Mucosa of descending colon (tissue), 3 donors: ENCODE data around the gene PID1. TPM values are rescaled to one million over a fixed set of nuclear protein-coding genes. Genes with fewer than 3 reads are reported as not detected.

ENCODE experiments used
- ATAC-seq: fragments of 200-7000 bp; cut with Tn5 transposase; one replicate; pipeline ENCODE4 v1.9.1; 2020; ENCODE audit warnings: mild to moderate bottlenecking, moderate library complexity
- DNase-seq, 3 donors: peaks; one replicate each; pipeline ENCODE4 v3.0.0-alpha.2; 2020
- H3K36me3 ChIP-seq: fragments of 200-600 bp; one replicate; pipeline ENCODE4 v1.8.0; 2021; ENCODE audit warnings: low read depth, mild to moderate bottlenecking
- H3K4me1 ChIP-seq: fragments of 200-600 bp; one replicate; pipeline ENCODE4 v1.8.0; 2021; ENCODE audit warnings: low read depth, mild to moderate bottlenecking
- H3K4me3 ChIP-seq: fragments of 200-600 bp; one replicate; pipeline ENCODE4 v1.8.0; 2021; ENCODE audit warnings: mild to moderate bottlenecking
- H3K9me3 ChIP-seq: fragments of 200-600 bp; one replicate; pipeline ENCODE4 v1.8.0; 2021; ENCODE audit warnings: mild to moderate bottlenecking
- intact Hi-C, 2 donors: fragments of 100-400 bp; cut with DNase I in 1 of 2; cut with micrococcal nuclease in 1 of 2; formaldehyde crosslinking; loops; one replicate each; pipeline versions ENCODE4 v1.11.0 to v1.11.1; 2022; cut with DNase I, micrococcal nuclease
- total RNA-seq, 3 donors: library from RNA; stranded (reverse); fragmentation: NEBNext Ultra II Directional in 2 of 3; extraction: Animal tissue kit (Norgen Biotek cat#: 25700) in 2 of 3; gene quantifications; one replicate each; pipeline versions ENCODE4 v1.2.1 to v1.2.4, GENCODE V29; 2021 to 2023
- TF ChIP-seq, protein P1 (sequence below): fragments of 200-600 bp; IDR thresholded peaks from one replicate; pipeline ENCODE4 v1.8.0; 2022; ENCODE audit warnings: antibody characterized with exemption, mild to moderate bottlenecking
- donor health status: DM: no; HTN: no; CAD: no; lungs with moderate emphysema.
- donor health status: DM: no; HTN: no; CAD: no.
- donor health status: DM: no; HTN: yes; CAD: no.

The PID1 gene
- total RNA-seq, 3 donors from 2014 or later: 49.3 to 60.8 (median 52.5) TPM

DNA sequence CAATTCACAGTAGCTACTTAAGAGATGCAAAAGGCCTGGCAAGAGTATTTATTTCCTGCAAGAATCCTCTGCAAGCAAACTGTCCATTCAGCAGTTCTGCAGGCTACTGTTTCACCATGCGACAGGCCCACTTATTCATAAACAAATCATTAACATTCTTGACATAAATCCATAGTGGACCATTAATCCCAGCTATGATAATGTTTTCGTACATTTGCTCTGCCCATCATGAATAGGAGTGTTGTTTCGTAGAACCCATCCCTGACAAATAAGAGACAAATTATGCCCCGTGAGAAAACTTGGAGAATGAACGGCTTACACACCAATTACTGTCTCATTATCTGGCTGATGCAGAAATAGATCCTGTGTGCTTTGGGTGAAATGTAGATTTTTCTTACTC lies 65.4 kb downstream of the PID1 start:
- no peaks in the 10 kb centered on the region for H3K9me3 ChIP-seq
- TF ChIP-seq, protein P1, sequence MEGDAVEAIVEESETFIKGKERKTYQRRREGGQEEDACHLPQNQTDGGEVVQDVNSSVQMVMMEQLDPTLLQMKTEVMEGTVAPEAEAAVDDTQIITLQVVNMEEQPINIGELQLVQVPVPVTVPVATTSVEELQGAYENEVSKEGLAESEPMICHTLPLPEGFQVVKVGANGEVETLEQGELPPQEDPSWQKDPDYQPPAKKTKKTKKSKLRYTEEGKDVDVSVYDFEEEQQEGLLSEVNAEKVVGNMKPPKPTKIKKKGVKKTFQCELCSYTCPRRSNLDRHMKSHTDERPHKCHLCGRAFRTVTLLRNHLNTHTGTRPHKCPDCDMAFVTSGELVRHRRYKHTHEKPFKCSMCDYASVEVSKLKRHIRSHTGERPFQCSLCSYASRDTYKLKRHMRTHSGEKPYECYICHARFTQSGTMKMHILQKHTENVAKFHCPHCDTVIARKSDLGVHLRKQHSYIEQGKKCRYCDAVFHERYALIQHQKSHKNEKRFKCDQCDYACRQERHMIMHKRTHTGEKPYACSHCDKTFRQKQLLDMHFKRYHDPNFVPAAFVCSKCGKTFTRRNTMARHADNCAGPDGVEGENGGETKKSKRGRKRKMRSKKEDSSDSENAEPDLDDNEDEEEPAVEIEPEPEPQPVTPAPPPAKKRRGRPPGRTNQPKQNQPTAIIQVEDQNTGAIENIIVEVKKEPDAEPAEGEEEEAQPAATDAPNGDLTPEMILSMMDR: no peak
- ATAC-seq: no peak
- H3K4me3 ChIP-seq: no peak overlapping the region
- H3K36me3 ChIP-seq: no peaks in the 10 kb centered on the region
- DNase-seq: no peak
- intact Hi-C loops: no loop called here
- H3K4me1 ChIP-seq: no peaks in the 10 kb centered on the region

DNA sequence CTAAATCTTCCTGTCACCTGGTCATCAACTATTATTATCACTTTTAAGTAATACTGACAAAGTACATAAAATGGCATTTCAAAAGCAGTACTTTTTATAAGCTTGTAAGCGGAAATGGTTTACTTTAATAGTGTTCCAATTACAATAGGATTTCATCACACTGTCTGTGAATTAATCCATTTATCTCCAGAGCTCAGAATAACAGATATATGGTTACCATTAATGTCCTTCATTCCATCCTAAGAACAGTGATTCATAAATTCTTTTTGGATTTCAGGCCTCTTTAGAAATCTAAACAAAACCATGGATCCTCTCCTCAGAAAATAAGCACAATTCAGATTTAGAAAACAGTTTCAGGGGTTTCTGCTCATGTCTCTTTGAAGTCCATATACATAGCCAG lies 68.4 kb downstream of the PID1 start:
- Histone ChIP-seq H3K36me3 (no peaks in the 10 kb centered on the region), H3K9me3 (no peaks in the 10 kb centered on the region), H3K4me1 (no peaks in the 10 kb centered on the region), H3K4me3 (no peak overlapping the region)
- intact Hi-C loops: no loop called here
- ATAC-seq (no peak), DNase-seq (no peak)
- TF ChIP-seq, protein P1: no peak

DNA sequence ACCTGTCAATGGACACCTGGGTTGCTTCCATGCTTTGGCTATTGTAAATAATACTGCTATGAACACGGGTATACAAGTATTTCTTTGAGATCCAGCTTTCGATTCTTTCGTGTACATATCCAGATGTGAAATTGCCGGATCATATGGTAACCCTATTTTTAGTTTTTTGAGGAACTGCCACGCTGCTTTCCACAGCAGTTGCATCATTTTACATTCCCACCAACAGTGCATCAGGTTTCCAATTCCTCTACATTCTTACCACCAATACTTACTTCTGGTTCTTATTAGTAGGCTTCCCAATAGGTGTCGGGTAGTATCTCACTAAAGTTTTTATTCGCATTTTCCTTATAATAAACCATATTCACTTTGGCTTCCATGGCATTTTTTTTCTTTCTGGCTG lies 69.6 kb downstream of the PID1 start:
- Histone ChIP-seq H3K4me3 (no peak overlapping the region), H3K4me1 (no peaks in the 10 kb centered on the region), H3K36me3 (no peaks in the 10 kb centered on the region), H3K9me3 (no peaks in the 10 kb centered on the region)
- no peak for ATAC-seq
- TF ChIP-seq, protein P1: no peak
- DNase-seq: no peak
- intact Hi-C loops: no loop called here

DNA sequence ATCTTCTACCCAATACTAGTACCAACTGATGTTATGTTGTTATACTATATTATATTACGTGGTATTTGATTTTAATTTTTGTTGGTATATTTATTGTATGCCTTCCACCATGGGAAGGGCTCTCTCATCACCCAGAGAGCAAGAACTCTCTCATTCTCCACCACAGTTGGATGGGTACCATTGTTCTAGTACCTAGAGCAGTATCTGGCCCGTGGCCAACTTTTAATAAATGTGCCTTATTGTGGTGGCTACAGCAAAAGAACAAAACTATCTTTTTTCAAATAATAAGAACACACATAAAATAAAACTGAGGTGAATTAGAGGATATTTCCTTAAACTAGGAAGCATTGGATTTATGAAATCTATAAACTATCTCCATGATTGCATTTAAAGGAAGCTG lies 71.8 kb downstream of the PID1 start:
- no peaks in the 10 kb centered on the region for H3K36me3 ChIP-seq
- no peaks in the 10 kb centered on the region for H3K4me1 ChIP-seq
- H3K4me3 ChIP-seq: no peak overlapping the region
- H3K9me3 ChIP-seq: no peaks in the 10 kb centered on the region
- DNase-seq: no peak
- intact Hi-C loops: no loop called here
- ATAC-seq: no peak
- TF ChIP-seq, protein P1: no peak

GRCh38 chr2:229196448-229196847 lies 74.6 kb downstream of the PID1 start:
- no peak for ATAC-seq
- no peak overlapping the region for H3K4me3 ChIP-seq
- DNase-seq: no peak
- TF ChIP-seq, protein P1: no peak
- H3K36me3 ChIP-seq: no peaks in the 10 kb centered on the region
- intact Hi-C loops: no loop called here
- H3K9me3 ChIP-seq: no peaks in the 10 kb centered on the region
- H3K4me1 ChIP-seq: no peaks in the 10 kb centered on the region

- no peaks in the 10 kb centered on the region for H3K9me3 ChIP-seq
- TF ChIP-seq, protein P1: no peak
- intact Hi-C loops: no loop called here
- peak; percentile 43 for ATAC-seq
- no peak for DNase-seq
- H3K4me1 ChIP-seq: no peaks in the 10 kb centered on the region
- H3K4me3 ChIP-seq: no peak overlapping the region
- H3K36me3 ChIP-seq: no peaks in the 10 kb centered on the region
Measured at GRCh38 chr2:229195346-229195947, 75.6 kb downstream of the PID1 start.
